ENCODE data around the gene TRDMT1.
A peak's percentile ranks its signal among the peaks of the same experiment; 100 is the strongest.

The TRDMT1 gene

GRCh38 chr10:17200912-17201793 is at the start of gene TRDMT1:
TRDMT1 (minus strand) TSS chr10:17201672; CDS start chr10:17201634, 38 bp downstream.
- DNase-seq = peak; percentile 83

- no peak for DNase-seq
Observed at GRCh38 chr10:17250736-17251135, 49.3 kb upstream of the TRDMT1 start.

- DNase-seq = peak; percentile 27
Observed at GRCh38 chr10:17249820-17250219, 48.3 kb upstream of the TRDMT1 start.

GRCh38 chr10:17248964-17249363 is 47.5 kb upstream of the TRDMT1 start:
- DNase-seq = no peak

- no peak for DNase-seq
Observed at GRCh38 chr10:17247210-17247609, 45.7 kb upstream of the TRDMT1 start.

GRCh38 chr10:17244700-17245365 is 43.4 kb upstream of the TRDMT1 start:
- no peak for DNase-seq

- no peak for DNase-seq
Observed at GRCh38 chr10:17241611-17242333, 40.3 kb upstream of the TRDMT1 start.

- DNase-seq = no peak
Observed at GRCh38 chr10:17240616-17241015, 39.1 kb upstream of the TRDMT1 start.

GRCh38 chr10:17240096-17240495 is 38.6 kb upstream of the TRDMT1 start:
- DNase-seq = no peak

GRCh38 chr10:17239345-17240085 is 38.0 kb upstream of the TRDMT1 start:
- DNase-seq = peak; percentile 29

GRCh38 chr10:17238445-17239291 is 37.2 kb upstream of the TRDMT1 start:
- peak; percentile 51 for DNase-seq

- no peak for DNase-seq
Observed at GRCh38 chr10:17237915-17238444, 36.5 kb upstream of the TRDMT1 start.

- DNase-seq = no peak
Observed at GRCh38 chr10:17237149-17237527, 35.7 kb upstream of the TRDMT1 start.

- no peak for DNase-seq
Observed at GRCh38 chr10:17236468-17237148, 35.1 kb upstream of the TRDMT1 start.

- DNase-seq = no peak
Observed at GRCh38 chr10:17235136-17235535, 33.7 kb upstream of the TRDMT1 start.

- DNase-seq = no peak
Observed at GRCh38 chr10:17234431-17234945, 33.0 kb upstream of the TRDMT1 start.

- no peak for DNase-seq
Observed at GRCh38 chr10:17233286-17233991, 32.0 kb upstream of the TRDMT1 start.

- no peak for DNase-seq
Observed at GRCh38 chr10:17232276-17232960, 30.9 kb upstream of the TRDMT1 start.

GRCh38 chr10:17231788-17232187 is 30.3 kb upstream of the TRDMT1 start:
- no peak for DNase-seq
